HEK293 (cell line): ENCODE data around the gene TMEM150B.

Experiments used
- HOXC10 ChIP-seq: sonication (generic); formaldehyde crosslinking; IDR thresholded peaks from 2 replicates; pipeline ENCODE4 v1.8.1; 2023; ENCODE audit warnings: mild to moderate bottlenecking, missing genetic modification reagents
- IKZF3 ChIP-seq: fragments of 450-650 bp; IDR thresholded peaks from 2 replicates; pipeline ENCODE4 v1.5.0; 2018; ENCODE audit warnings: missing biosample characterization, mild to moderate bottlenecking, missing genetic modification characterization, moderate library complexity
- KLF8 ChIP-seq: fragments of 450-650 bp; formaldehyde crosslinking; IDR thresholded peaks from 2 replicates; pipeline ENCODE4 v1.5.1; 2016; ENCODE audit warnings: missing biosample characterization, missing genetic modification characterization
- KLF9 ChIP-seq: fragments of 450-650 bp; formaldehyde crosslinking; IDR thresholded peaks from 2 replicates; pipeline ENCODE4 v1.5.1; 2016; ENCODE audit warnings: missing biosample characterization, missing genetic modification characterization, low read depth
- MEIS1 ChIP-seq: sonication (generic); formaldehyde crosslinking; IDR thresholded peaks from 2 replicates; pipeline ENCODE4 v1.8.1; 2022; ENCODE audit warnings: missing genetic modification reagents, mild to moderate bottlenecking, borderline replicate concordance
- SCRT1 ChIP-seq: fragments of 450-650 bp; formaldehyde crosslinking; IDR thresholded peaks from 2 replicates; pipeline ENCODE4 v1.5.1; 2016; ENCODE audit warnings: missing biosample characterization, missing genetic modification characterization, borderline replicate concordance
- SP2 ChIP-seq: fragments of 450-650 bp; formaldehyde crosslinking; IDR thresholded peaks from 2 replicates; pipeline ENCODE4 v1.5.1; 2016; ENCODE audit warnings: missing biosample characterization, missing genetic modification characterization
- SP7 ChIP-seq: fragments of 450-650 bp; formaldehyde crosslinking; IDR thresholded peaks from 2 replicates; pipeline ENCODE4 v1.5.1; 2016; ENCODE audit warnings: missing biosample characterization, missing genetic modification characterization
- ZBTB20 ChIP-seq: fragments of 450-650 bp; formaldehyde crosslinking; IDR thresholded peaks from 2 replicates; pipeline ENCODE4 v1.5.1; 2016; ENCODE audit warnings: missing biosample characterization, missing genetic modification characterization
- ZBTB7A ChIP-seq: fragments of 450-650 bp; formaldehyde crosslinking; IDR thresholded peaks from 2 replicates; pipeline ENCODE4 v1.5.1; 2016; ENCODE audit warnings: low read depth, missing biosample characterization, missing genetic modification characterization
- ZBTB8A ChIP-seq: fragments of 450-650 bp; formaldehyde crosslinking; IDR thresholded peaks from 2 replicates; pipeline ENCODE4 v1.5.1; 2016; ENCODE audit warnings: missing biosample characterization, missing genetic modification characterization
- ZNF10 ChIP-seq: fragments of 450-650 bp; formaldehyde crosslinking; IDR thresholded peaks from 2 replicates; pipeline ENCODE4 v1.5.1; 2017; ENCODE audit warnings: missing biosample characterization, missing genetic modification characterization
- ZNF16 ChIP-seq: fragments of 450-650 bp; formaldehyde crosslinking; IDR thresholded peaks from 2 replicates; pipeline ENCODE4 v1.5.1; 2016; ENCODE audit warnings: low read depth, missing biosample characterization, missing genetic modification characterization
- ZNF214 ChIP-seq: fragments of 450-650 bp; formaldehyde crosslinking; IDR thresholded peaks from 2 replicates; pipeline ENCODE4 v1.5.1; 2017; ENCODE audit warnings: missing biosample characterization, mild to moderate bottlenecking, missing genetic modification characterization, borderline replicate concordance
- ZNF221 ChIP-seq: fragments of 450-650 bp; formaldehyde crosslinking; IDR thresholded peaks from 2 replicates; pipeline ENCODE4 v1.5.1; 2017; ENCODE audit warnings: missing biosample characterization, missing genetic modification characterization, borderline replicate concordance
- ZNF239 ChIP-seq: fragments of 450-650 bp; formaldehyde crosslinking; IDR thresholded peaks from 2 replicates; pipeline ENCODE4 v1.5.1; 2016; ENCODE audit warnings: missing biosample characterization, missing genetic modification characterization
- ZNF24 ChIP-seq: fragments of 450-650 bp; formaldehyde crosslinking; IDR thresholded peaks from 2 replicates; pipeline ENCODE4 v1.5.1; 2016; ENCODE audit warnings: missing biosample characterization, missing genetic modification characterization
- ZNF266 ChIP-seq: fragments of 450-650 bp; formaldehyde crosslinking; IDR thresholded peaks from 2 replicates; pipeline ENCODE4 v1.5.1; 2016; ENCODE audit warnings: missing biosample characterization, missing genetic modification characterization, low read depth
- ZNF302 ChIP-seq: fragments of 450-650 bp; formaldehyde crosslinking; IDR thresholded peaks from 2 replicates; pipeline ENCODE4 v1.5.1; 2016; ENCODE audit warnings: missing biosample characterization, missing genetic modification characterization, low read depth
- ZNF501 ChIP-seq: fragments of 450-650 bp; formaldehyde crosslinking; IDR thresholded peaks from 2 replicates; pipeline ENCODE4 v1.5.1; 2016; ENCODE audit warnings: missing biosample characterization, missing genetic modification characterization
- ZNF510 ChIP-seq: fragments of 450-650 bp; formaldehyde crosslinking; IDR thresholded peaks from 2 replicates; pipeline ENCODE4 v1.5.1; 2018; ENCODE audit warnings: mild to moderate bottlenecking, missing genetic modification characterization, missing biosample characterization; ENCODE audit not compliant: insufficient replicate concordance
- ZNF514 ChIP-seq: fragments of 450-650 bp; formaldehyde crosslinking; IDR thresholded peaks from 2 replicates; pipeline ENCODE4 v1.5.1; 2016; ENCODE audit warnings: missing biosample characterization, missing genetic modification characterization
- ZNF548 ChIP-seq: fragments of 450-650 bp; formaldehyde crosslinking; IDR thresholded peaks from 2 replicates; pipeline ENCODE4 v1.5.1; 2016; ENCODE audit warnings: missing biosample characterization, missing genetic modification characterization
- ZNF560 ChIP-seq: fragments of 450-650 bp; formaldehyde crosslinking; IDR thresholded peaks from 2 replicates; pipeline ENCODE4 v1.5.1; 2017; ENCODE audit warnings: missing biosample characterization, missing genetic modification characterization, borderline replicate concordance
- ZNF654 ChIP-seq: fragments of 450-650 bp; formaldehyde crosslinking; IDR thresholded peaks from 2 replicates; pipeline ENCODE4 v1.5.1; 2016; ENCODE audit warnings: low read depth, missing biosample characterization, missing genetic modification characterization
- ZNF707 ChIP-seq: fragments of 450-650 bp; formaldehyde crosslinking; IDR thresholded peaks from 2 replicates; pipeline ENCODE4 v1.5.1; 2016; ENCODE audit warnings: missing biosample characterization, missing genetic modification characterization
- ZNF776 ChIP-seq: fragments of 450-650 bp; formaldehyde crosslinking; IDR thresholded peaks from 2 replicates; pipeline ENCODE4 v1.5.0; 2017; ENCODE audit warnings: missing biosample characterization, missing genetic modification characterization, borderline replicate concordance
- ZNF777 ChIP-seq: fragments of 450-650 bp; formaldehyde crosslinking; IDR thresholded peaks from 2 replicates; pipeline ENCODE4 v1.5.1; 2017; ENCODE audit warnings: missing biosample characterization, missing genetic modification characterization, borderline replicate concordance
- ZSCAN30 ChIP-seq: fragments of 450-650 bp; IDR thresholded peaks from 2 replicates; pipeline ENCODE4 v1.5.1; 2018; ENCODE audit warnings: missing biosample characterization, mild to moderate bottlenecking, missing genetic modification characterization, moderate library complexity
- TF ChIP-seq, protein P1 (sequence below): fragments of 450-650 bp; formaldehyde crosslinking; conservative IDR thresholded peaks from 2 replicates; pipeline ENCODE4 v1.5.1; 2016; ENCODE audit warnings: low read depth, missing biosample characterization, missing genetic modification characterization
- TF ChIP-seq, protein P2 (sequence below): fragments of 450-650 bp; IDR thresholded peaks from 2 replicates; pipeline ENCODE4 v1.5.1; 2018; ENCODE audit warnings: missing biosample characterization, mild to moderate bottlenecking, missing genetic modification characterization
- TF ChIP-seq, protein P3 (sequence below): fragments of 450-650 bp; formaldehyde crosslinking; IDR thresholded peaks from 2 replicates; pipeline ENCODE4; 2016; ENCODE audit warnings: missing biosample characterization, missing genetic modification characterization

Gene TMEM150B

DNA sequence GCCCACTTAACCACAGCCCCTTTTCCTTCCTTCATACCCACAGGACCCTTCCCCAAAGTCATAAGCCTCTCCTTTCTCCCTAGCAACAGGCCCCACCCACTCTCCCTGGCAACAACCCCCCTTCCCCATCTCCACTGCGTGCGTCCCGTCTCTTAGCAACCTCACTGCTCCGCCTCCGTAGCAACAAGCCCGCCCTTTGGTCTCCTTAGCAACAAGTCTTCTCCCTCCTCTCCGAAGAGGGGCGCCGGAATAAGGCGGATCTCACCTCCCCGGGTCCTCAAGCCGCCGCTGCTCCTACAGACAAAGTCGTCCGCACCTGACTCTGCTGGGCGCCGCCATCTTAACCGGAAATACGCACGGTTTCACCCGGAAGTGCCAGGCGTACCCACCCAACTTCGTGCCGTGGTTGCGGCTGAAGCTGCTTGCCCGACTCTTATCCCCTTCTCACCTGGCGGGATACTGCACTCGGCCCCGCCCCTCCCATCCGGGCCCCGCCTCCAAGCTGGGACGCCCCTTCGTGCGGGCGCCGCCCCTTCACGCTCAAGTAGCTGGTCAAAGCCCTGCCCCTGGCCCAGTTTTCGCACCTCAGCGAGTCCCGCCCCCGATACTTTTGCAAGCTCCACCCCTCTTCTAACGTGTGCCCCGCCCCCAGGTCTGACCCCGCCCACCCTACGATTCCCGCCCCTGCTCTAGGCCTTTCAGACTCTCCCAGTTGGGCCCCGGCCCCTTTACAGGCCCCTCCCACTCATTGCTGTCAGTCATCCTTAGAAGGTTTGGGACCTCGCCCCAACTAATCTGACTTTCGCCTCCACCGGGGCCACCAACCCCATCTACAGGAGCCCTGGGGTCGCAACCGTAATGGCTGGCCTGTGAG, 45.1 kb downstream of the TMEM150B start, which contains the start of gene HSPBP1 (continued):
- TF ChIP-seq, protein P1, sequence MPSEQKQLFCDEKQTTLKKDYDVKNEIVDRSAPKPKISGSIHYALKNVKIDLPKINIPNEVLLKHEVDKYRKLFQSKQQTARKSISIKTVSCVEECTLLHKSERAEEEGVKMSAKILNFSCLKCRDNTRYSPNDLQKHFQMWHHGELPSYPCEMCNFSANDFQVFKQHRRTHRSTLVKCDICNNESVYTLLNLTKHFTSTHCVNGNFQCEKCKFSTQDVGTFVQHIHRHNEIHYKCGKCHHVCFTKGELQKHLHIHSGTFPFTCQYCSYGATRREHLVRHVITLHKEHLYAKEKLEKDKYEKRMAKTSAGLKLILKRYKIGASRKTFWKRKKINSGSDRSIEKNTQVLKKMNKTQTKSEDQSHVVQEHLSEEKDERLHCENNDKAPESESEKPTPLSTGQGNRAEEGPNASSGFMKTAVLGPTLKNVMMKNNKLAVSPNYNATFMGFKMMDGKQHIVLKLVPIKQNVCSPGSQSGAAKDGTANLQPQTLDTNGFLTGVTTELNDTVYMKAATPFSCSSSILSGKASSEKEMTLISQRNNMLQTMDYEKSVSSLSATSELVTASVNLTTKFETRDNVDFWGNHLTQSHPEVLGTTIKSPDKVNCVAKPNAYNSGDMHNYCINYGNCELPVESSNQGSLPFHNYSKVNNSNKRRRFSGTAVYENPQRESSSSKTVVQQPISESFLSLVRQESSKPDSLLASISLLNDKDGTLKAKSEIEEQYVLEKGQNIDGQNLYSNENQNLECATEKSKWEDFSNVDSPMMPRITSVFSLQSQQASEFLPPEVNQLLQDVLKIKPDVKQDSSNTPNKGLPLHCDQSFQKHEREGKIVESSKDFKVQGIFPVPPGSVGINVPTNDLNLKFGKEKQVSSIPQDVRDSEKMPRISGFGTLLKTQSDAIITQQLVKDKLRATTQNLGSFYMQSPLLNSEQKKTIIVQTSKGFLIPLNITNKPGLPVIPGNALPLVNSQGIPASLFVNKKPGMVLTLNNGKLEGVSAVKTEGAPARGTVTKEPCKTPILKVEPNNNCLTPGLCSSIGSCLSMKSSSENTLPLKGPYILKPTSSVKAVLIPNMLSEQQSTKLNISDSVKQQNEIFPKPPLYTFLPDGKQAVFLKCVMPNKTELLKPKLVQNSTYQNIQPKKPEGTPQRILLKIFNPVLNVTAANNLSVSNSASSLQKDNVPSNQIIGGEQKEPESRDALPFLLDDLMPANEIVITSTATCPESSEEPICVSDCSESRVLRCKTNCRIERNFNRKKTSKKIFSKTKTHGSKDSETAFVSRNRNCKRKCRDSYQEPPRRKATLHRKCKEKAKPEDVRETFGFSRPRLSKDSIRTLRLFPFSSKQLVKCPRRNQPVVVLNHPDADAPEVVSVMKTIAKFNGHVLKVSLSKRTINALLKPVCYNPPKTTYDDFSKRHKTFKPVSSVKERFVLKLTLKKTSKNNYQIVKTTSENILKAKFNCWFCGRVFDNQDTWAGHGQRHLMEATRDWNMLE (tag by site-specific recombination) = peak; percentile 98
- TF ChIP-seq ZNF10 (peak; percentile 46; the same call in 1 of the 2 replicates), HOXC10 (0 out of 2 replicates have a peak, but pooled peaks have one; percentile 79), SP7 (tag by site-specific recombination) (peak; percentile 71), ZNF777 (tag by site-specific recombination) (no peak), ZNF239 (tag by site-specific recombination) (0 out of 2 replicates have a peak, but pooled peaks have one; percentile 31), ZBTB20 (tag by site-specific recombination) (peak; percentile 52; the same call in 1 of the 2 replicates), KLF9 (tag by site-specific recombination) (peak; percentile 93), ZNF548 (tag by site-specific recombination) (no peak), ZNF654 (tag by site-specific recombination) (no peak), ZNF221 (tag by site-specific recombination) (no peak), ZNF302 (tag by site-specific recombination) (no peak), ZNF776 (no peak), ZNF16 (tag by site-specific recombination) (no peak), ZNF560 (tag by site-specific recombination) (no peak), ZNF510 (tag by site-specific recombination) (no peak), ZNF501 (tag by site-specific recombination) (peak; percentile 59; the same call in 1 of the 2 replicates), SCRT1 (tag by site-specific recombination) (peak; percentile 83), SP2 (peak; percentile 94), ZNF214 (tag by site-specific recombination) (no peak), ZNF266 (tag by site-specific recombination) (no peak), ZNF24 (tag by site-specific recombination) (0 out of 2 replicates have a peak, but pooled peaks have one; percentile 39), ZNF514 (tag by site-specific recombination) (no peak), ZSCAN30 (tag by site-specific recombination) (no peak), ZNF707 (tag by site-specific recombination) (no peak), ZBTB8A (no peak; the same call in 1 of the 2 replicates), MEIS1 (CRISPR knock-in tag) (no peak), IKZF3 (tag by site-specific recombination) (no peak), ZBTB7A (tag by site-specific recombination) (peak; percentile 73), KLF8 (peak; percentile 90)
- TF ChIP-seq, protein P2, sequence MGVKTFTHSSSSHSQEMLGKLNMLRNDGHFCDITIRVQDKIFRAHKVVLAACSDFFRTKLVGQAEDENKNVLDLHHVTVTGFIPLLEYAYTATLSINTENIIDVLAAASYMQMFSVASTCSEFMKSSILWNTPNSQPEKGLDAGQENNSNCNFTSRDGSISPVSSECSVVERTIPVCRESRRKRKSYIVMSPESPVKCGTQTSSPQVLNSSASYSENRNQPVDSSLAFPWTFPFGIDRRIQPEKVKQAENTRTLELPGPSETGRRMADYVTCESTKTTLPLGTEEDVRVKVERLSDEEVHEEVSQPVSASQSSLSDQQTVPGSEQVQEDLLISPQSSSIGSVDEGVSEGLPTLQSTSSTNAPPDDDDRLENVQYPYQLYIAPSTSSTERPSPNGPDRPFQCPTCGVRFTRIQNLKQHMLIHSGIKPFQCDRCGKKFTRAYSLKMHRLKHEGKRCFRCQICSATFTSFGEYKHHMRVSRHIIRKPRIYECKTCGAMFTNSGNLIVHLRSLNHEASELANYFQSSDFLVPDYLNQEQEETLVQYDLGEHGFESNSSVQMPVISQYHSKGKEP (tag by site-specific recombination) = no peak
- TF ChIP-seq, protein P3, sequence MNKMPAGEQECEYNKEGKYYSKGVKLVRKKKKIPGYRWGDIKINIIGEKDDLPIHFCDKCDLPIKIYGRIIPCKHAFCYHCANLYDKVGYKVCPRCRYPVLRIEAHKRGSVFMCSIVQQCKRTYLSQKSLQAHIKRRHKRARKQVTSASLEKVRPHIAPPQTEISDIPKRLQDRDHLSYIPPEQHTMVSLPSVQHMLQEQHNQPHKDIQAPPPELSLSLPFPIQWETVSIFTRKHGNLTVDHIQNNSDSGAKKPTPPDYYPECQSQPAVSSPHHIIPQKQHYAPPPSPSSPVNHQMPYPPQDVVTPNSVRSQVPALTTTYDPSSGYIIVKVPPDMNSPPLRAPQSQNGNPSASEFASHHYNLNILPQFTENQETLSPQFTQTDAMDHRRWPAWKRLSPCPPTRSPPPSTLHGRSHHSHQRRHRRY (tag by site-specific recombination) = no peak
